ENCODE measurements around the gene FRMD4A. TPM values are rescaled to one million over a fixed set of nuclear protein-coding genes. Genes with fewer than 3 reads are reported as not detected.

Gene FRMD4A
- polyA plus RNA-seq, 1 of the 3 experiments (the other 2 are of a cell fraction) = 37.7 TPM

DNA sequence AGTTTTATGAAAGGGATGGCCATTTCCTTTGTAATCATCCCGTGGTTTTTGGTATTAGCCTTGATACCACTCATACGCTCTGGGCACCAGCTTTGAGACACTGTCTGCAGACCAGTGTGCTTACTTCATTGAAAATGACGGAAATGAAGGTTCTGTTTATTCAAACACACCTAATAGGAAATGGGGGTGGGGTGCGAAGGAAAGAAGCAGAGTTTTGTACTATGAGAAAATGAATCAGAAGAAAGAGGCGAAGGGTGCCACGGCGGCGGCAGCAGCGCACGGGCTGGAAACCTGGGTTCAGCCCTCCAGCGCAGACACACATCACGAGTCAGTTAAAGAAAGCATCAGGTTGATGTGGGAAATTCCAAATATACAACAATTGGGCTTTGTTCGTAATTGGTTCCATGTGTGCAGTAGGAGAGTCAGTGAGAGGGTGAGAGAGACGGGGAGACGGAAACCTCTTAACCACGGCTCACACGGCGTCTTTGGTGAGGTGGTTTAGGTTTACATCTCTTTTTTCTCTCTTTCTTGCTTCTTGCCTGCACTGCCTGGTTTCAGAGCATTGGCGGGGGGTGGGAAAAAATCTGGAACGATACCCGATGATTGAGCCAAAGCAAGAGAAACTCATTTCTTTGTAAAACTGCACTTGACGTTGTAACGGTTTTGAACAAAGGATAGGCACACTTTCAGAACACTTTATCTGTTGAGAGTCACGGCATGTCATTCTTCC is 321.2 kb downstream of the FRMD4A start (continued):
- TF ChIP-seq, protein P1, sequence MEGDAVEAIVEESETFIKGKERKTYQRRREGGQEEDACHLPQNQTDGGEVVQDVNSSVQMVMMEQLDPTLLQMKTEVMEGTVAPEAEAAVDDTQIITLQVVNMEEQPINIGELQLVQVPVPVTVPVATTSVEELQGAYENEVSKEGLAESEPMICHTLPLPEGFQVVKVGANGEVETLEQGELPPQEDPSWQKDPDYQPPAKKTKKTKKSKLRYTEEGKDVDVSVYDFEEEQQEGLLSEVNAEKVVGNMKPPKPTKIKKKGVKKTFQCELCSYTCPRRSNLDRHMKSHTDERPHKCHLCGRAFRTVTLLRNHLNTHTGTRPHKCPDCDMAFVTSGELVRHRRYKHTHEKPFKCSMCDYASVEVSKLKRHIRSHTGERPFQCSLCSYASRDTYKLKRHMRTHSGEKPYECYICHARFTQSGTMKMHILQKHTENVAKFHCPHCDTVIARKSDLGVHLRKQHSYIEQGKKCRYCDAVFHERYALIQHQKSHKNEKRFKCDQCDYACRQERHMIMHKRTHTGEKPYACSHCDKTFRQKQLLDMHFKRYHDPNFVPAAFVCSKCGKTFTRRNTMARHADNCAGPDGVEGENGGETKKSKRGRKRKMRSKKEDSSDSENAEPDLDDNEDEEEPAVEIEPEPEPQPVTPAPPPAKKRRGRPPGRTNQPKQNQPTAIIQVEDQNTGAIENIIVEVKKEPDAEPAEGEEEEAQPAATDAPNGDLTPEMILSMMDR (IDR thresholded peaks at IDR 0.05) = no peak
- TF ChIP-seq EZH2phosphoT487 (IDR thresholded peaks at IDR 0.05; ENCODE audit: borderline replicate concordance, low read depth) (no peak), TCF12 (IDR thresholded peaks at IDR 0.05) (peak; percentile 95), CHD2 (IDR thresholded peaks at IDR 0.05; ENCODE audit: low read length, partially characterized antibody) (no peak), REST (IDR thresholded peaks at IDR 0.05; ENCODE audit: low read depth, low read length) (no peak), MEF2A (IDR thresholded peaks at IDR 0.05; ENCODE audit: borderline replicate concordance, low read depth) (no peak), SMC3 (IDR thresholded peaks at IDR 0.05; ENCODE audit: low read depth, low read length) (peak; percentile 6; the same call in 1 of the 2 replicates), MAX (IDR thresholded peaks at IDR 0.05; ENCODE audit: low read depth) (peak; percentile 26; the same call in 1 of the 2 replicates), NRF1 (IDR thresholded peaks at IDR 0.05; ENCODE audit: low read depth, low read length) (no peak), MXI1 (IDR thresholded peaks at IDR 0.05; ENCODE audit: low read depth, low read length) (peak; percentile 52; the same call in 1 of the 2 replicates), TAF1 (IDR thresholded peaks at IDR 0.05; ENCODE audit: borderline replicate concordance, low read depth, low read length) (no peak), RFX5 (IDR thresholded peaks at IDR 0.05; ENCODE audit: low read length) (no peak), EP300 (IDR thresholded peaks at IDR 0.05; ENCODE audit: borderline replicate concordance in 1 of 2, low read depth in 1 of 2, low read length in 1 of 2) (peak; percentile 34 to 70; a peak in 3 of 4 replicates), GATA2 (CRISPR knock-in tag; IDR thresholded peaks at IDR 0.05) (no peak), FOSL2 (IDR thresholded peaks at IDR 0.05; ENCODE audit: borderline replicate concordance, low read depth) (peak; percentile 11; the same call in 1 of the 2 replicates), TEAD4 (IDR thresholded peaks at IDR 0.05; ENCODE audit: borderline replicate concordance, insufficient read depth) (no peak; the same call in 1 of the 2 replicates), RXRA (IDR thresholded peaks at IDR 0.05; ENCODE audit: borderline replicate concordance, low read depth) (peak; percentile 59; the same call in 1 of the 2 replicates)
